ENCODE data around the gene HMGCS2. TPM values are rescaled to one million over a fixed set of nuclear protein-coding genes. Genes with fewer than 3 reads are reported as not detected.

The HMGCS2 gene
- total RNA-seq, 2 experiments from 2014 or later = not detected

- CTCF ChIA-PET = no interaction called here
- POLR2A ChIA-PET = no interaction called here
- no peaks in the 10 kb centered on the region for H3K9me3 Mint-ChIP-seq
- H3K4me3 Mint-ChIP-seq = no peak overlapping the region
- no peaks in the 10 kb centered on the region for H3K36me3 Mint-ChIP-seq
- H3K27ac Mint-ChIP-seq = no peak overlapping the region
- H3K4me1 Mint-ChIP-seq (ENCODE audit: low read depth) = peaks cover 4% of the 10 kb centered on the region
- no peak for DNase-seq
- intact Hi-C loops (cut with micrococcal nuclease) = no loop called here
- H3K27me3 Mint-ChIP-seq = peaks cover 14% of the 10 kb centered on the region
Measured at GRCh38 chr1:119805247-119805646, 36.5 kb upstream of the HMGCS2 start.

GRCh38 chr1:119799599-119800177, 31.0 kb upstream of the HMGCS2 start:
- intact Hi-C loops (cut with micrococcal nuclease) = no loop called here
- no peak for DNase-seq
- POLR2A ChIA-PET = no interaction called here
- Mint-ChIP-seq H3K4me1 (ENCODE audit: low read depth) (no peaks in the 10 kb centered on the region), H3K4me3 (no peak overlapping the region), H3K9me3 (no peaks in the 10 kb centered on the region), H3K27ac (no peak overlapping the region), H3K36me3 (no peaks in the 10 kb centered on the region), H3K27me3 (no peaks in the 10 kb centered on the region)
- CTCF ChIA-PET = interaction anchor here (1.2 kb wide), 1 partner anchor 13 kb away, joined by 3 read pairs; no protein-coding TSS in a partner anchor

DNA sequence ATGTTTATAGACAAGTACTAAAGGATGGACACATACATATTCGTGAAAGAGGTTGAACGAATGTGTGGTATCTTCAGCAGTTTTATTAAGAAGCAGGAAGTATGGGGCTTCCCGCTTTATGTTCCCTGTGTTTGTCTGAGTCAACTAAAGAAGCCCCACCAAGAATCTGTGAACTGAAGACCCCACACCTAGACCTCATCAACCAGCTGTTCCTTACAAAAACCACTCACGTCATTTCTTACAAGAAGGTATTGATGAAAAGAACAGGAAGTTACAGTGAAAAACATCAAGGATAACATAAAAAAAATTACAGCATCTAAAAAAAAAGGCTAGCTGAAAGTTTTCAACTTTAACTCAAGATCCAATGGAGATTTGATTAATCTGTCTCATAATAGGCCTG, 30.3 kb upstream of the HMGCS2 start:
- ChIA-PET POLR2A (no interaction called here), CTCF (interaction anchor here (0.6 to 5.7 kb wide), 3 partner anchors 9 to 76 kb away, joined by 3 to 29 read pairs (median 3); no protein-coding TSS in a partner anchor)
- Mint-ChIP-seq H3K4me3 (no peak overlapping the region), H3K27me3 (no peaks in the 10 kb centered on the region), H3K36me3 (no peaks in the 10 kb centered on the region), H3K27ac (no peak overlapping the region), H3K4me1 (ENCODE audit: low read depth) (no peaks in the 10 kb centered on the region), H3K9me3 (no peaks in the 10 kb centered on the region)
- no peak for DNase-seq
- intact Hi-C loops (cut with micrococcal nuclease) = no loop called here

GRCh38 chr1:119797606-119798005, 28.9 kb upstream of the HMGCS2 start:
- intact Hi-C loops (cut with micrococcal nuclease) = no loop called here
- POLR2A ChIA-PET = no interaction called here
- H3K36me3 Mint-ChIP-seq = no peaks in the 10 kb centered on the region

DNA sequence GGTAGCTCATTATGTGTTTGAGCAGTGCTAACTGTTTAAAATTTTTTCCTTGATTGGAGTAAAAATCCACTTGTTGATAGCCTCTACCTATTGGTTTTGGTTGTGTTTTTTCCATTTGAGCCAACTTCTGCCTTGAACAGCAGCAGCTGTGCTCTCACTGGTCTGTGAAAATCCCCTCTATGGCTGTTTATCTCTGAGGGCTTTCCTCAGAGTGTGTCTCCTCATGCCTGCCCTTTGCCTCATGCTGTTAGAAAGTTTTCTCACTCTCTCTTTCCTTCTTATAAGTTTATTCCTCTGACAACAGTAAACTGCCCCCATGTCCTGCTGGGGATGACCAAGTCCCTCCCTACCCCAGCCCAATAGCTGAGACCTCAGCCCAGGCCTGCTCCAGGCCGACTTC, 28.5 kb upstream of the HMGCS2 start:
- intact Hi-C loops (cut with micrococcal nuclease) = no loop called here
- Mint-ChIP-seq H3K9me3 (no peaks in the 10 kb centered on the region), H3K4me3 (no peak overlapping the region), H3K4me1 (ENCODE audit: low read depth) (no peaks in the 10 kb centered on the region), H3K36me3 (no peaks in the 10 kb centered on the region), H3K27me3 (no peaks in the 10 kb centered on the region), H3K27ac (no peak overlapping the region)
- CTCF ChIA-PET = interaction anchor here (2.3 to 5.7 kb wide), 2 partner anchors 11 to 14 kb away, joined by 5 to 29 read pairs; partner anchors contain the start of gene REG4
- POLR2A ChIA-PET = no interaction called here
- DNase-seq = no peak

More at GRCh38 chr1:119797606-119798005, 28.9 kb upstream of the HMGCS2 start:
- CTCF ChIA-PET = interaction anchor here (2.3 to 5.7 kb wide), 2 partner anchors 11 to 14 kb away, joined by 5 to 29 read pairs; partner anchors contain the start of gene REG4
- Mint-ChIP-seq H3K27me3 (no peaks in the 10 kb centered on the region), H3K4me3 (no peak overlapping the region), H3K27ac (no peak overlapping the region), H3K4me1 (ENCODE audit: low read depth) (no peaks in the 10 kb centered on the region), H3K9me3 (no peaks in the 10 kb centered on the region)
- DNase-seq = no peak

GRCh38 chr1:119795261-119796200, 26.8 kb upstream of the HMGCS2 start:
- no peaks in the 10 kb centered on the region for H3K36me3 Mint-ChIP-seq
- H3K27me3 Mint-ChIP-seq = no peaks in the 10 kb centered on the region
- no peaks in the 10 kb centered on the region for H3K9me3 Mint-ChIP-seq
- ChIA-PET POLR2A (no interaction called here), CTCF (interaction anchor here (2.3 to 5.7 kb wide), 2 partner anchors 13 to 16 kb away, joined by 5 to 29 read pairs; partner anchors contain the start of gene REG4)
- intact Hi-C loops (cut with micrococcal nuclease) = no loop called here
- no peaks in the 10 kb centered on the region for H3K4me1 Mint-ChIP-seq (ENCODE audit: low read depth)
- no peak overlapping the region for H3K27ac Mint-ChIP-seq
- DNase-seq = no peak
- no peak overlapping the region for H3K4me3 Mint-ChIP-seq

GRCh38 chr1:119794876-119795240, 26.2 kb upstream of the HMGCS2 start:
- ChIA-PET CTCF (interaction anchor here (5.7 kb wide), 1 partner anchor 13 kb away, joined by 29 read pairs; no protein-coding TSS in a partner anchor), POLR2A (no interaction called here)
- Mint-ChIP-seq H3K4me3 (no peak overlapping the region), H3K27me3 (no peaks in the 10 kb centered on the region), H3K9me3 (no peaks in the 10 kb centered on the region), H3K27ac (no peak overlapping the region), H3K36me3 (no peaks in the 10 kb centered on the region), H3K4me1 (ENCODE audit: low read depth) (no peaks in the 10 kb centered on the region)
- DNase-seq = no peak
- intact Hi-C loops (cut with micrococcal nuclease) = no loop called here

DNA sequence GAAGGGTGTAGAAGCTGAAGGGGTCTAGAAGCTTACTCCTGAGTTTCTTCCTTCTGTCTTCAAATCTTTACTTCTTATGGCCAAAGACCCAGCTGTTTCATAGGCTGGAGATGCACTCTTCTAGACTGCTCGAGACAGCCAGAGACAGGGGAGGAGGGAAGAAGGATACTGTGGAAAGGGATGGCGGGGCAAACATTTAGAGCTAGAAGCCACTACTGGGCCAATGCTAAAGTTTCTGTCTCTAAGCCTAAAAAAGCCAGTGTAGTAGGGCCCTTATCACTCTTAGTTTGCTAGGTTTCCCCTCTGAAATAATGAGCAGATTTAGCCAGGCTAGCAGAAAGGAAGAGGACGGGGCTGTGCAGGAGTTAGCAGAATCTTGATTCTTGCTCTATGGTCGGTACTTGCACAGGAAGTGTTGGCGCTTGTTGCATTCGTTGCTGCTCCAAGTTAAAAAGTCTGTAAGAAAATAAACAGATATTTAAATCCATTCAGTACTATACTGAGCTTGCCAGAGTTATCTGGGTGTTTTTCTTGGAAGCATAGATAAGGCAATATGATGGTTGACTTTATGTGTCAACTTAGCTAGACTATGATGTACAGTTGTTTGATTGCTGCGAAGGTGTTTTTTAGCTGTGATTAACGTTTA, 25.6 kb upstream of the HMGCS2 start:
- Mint-ChIP-seq H3K4me1 (ENCODE audit: low read depth) (no peaks in the 10 kb centered on the region), H3K27ac (no peak overlapping the region), H3K27me3 (no peaks in the 10 kb centered on the region), H3K36me3 (no peaks in the 10 kb centered on the region), H3K9me3 (no peaks in the 10 kb centered on the region), H3K4me3 (no peak overlapping the region)
- intact Hi-C loops (cut with micrococcal nuclease) = no loop called here
- ChIA-PET CTCF (interaction anchor here (5.7 kb wide), 1 partner anchor 14 kb away, joined by 29 read pairs; no protein-coding TSS in a partner anchor), POLR2A (no interaction called here)
- no peak for DNase-seq

- H3K4me3 Mint-ChIP-seq = no peak overlapping the region
- POLR2A ChIA-PET = no interaction called here
- peaks cover 1% of the 10 kb centered on the region for H3K4me1 Mint-ChIP-seq (ENCODE audit: low read depth)
- intact Hi-C loops (cut with micrococcal nuclease) = no loop called here
- no peak for DNase-seq
- CTCF ChIA-PET = interaction anchor here (1.0 kb wide), 1 partner anchor 18 kb away, joined by 5 read pairs; no protein-coding TSS in a partner anchor
- no peaks in the 10 kb centered on the region for H3K36me3 Mint-ChIP-seq
- H3K27me3 Mint-ChIP-seq = no peaks in the 10 kb centered on the region
- H3K27ac Mint-ChIP-seq = no peak overlapping the region
- no peaks in the 10 kb centered on the region for H3K9me3 Mint-ChIP-seq
Measured at GRCh38 chr1:119791377-119791776, 22.7 kb upstream of the HMGCS2 start.

GRCh38 chr1:119790451-119791198, 21.9 kb upstream of the HMGCS2 start:
- Mint-ChIP-seq H3K4me1 (ENCODE audit: low read depth) (peaks cover 6% of the 10 kb centered on the region), H3K9me3 (no peaks in the 10 kb centered on the region), H3K27me3 (no peaks in the 10 kb centered on the region), H3K4me3 (no peak overlapping the region), H3K36me3 (no peaks in the 10 kb centered on the region), H3K27ac (no peak overlapping the region)
- ChIA-PET CTCF (no interaction called here), POLR2A (no interaction called here)
- DNase-seq = no peak
- intact Hi-C loops (cut with micrococcal nuclease) = no loop called here

DNA sequence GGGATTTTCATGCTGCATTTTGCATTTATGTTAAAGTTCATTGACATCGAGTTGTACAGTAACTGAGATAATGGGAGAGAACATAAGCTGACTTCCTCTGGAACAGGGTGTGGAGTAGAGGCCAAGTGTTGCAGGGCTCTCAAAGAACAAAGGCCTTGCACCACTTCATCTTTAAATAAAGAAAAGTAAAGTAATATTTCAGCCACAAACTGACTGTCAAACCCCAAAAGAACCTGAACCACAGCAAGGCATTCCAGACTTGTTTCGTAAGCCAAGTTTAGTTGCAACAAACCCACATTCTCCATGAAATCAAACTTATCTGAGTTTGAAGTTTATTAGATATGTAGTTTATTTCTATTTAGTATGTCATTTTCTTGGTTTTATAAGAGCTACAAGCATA, 19.1 kb upstream of the HMGCS2 start:
- no peak for DNase-seq
- H3K36me3 Mint-ChIP-seq = no peaks in the 10 kb centered on the region
- no peak overlapping the region for H3K4me3 Mint-ChIP-seq
- H3K27me3 Mint-ChIP-seq = no peaks in the 10 kb centered on the region
- ChIA-PET POLR2A (no interaction called here), CTCF (interaction anchor here (1.7 kb wide), 1 partner anchor 21 kb away, joined by 5 read pairs; no protein-coding TSS in a partner anchor)
- intact Hi-C loops (cut with micrococcal nuclease) = no loop called here
- H3K4me1 Mint-ChIP-seq (ENCODE audit: low read depth) = peaks cover 6% of the 10 kb centered on the region
- H3K9me3 Mint-ChIP-seq = no peaks in the 10 kb centered on the region
- H3K27ac Mint-ChIP-seq = no peak overlapping the region
